GDM1 (cell line): Measurements from ENCODE around the gene GFM2.
"Not testable (repeated sequence)": the region's sequence is repeated elsewhere in the genome, so short reads cannot be mapped to it uniquely, and the experiment has no call there.

Source experiments
- DNase-seq: peaks from one replicate; lab custom pipeline; 2025; lab: John Stamatoyannopoulos, UW

The GFM2 gene

GRCh38 chr5:74693191-74693590 lies 73.7 kb downstream of the GFM2 start:
- DNase-seq, result no peak

GRCh38 chr5:74686962-74687751 lies 79.8 kb downstream of the GFM2 start:
- no peak for DNase-seq

- DNase-seq, result no peak
These were observed 80.8 kb downstream of the GFM2 start for GRCh38 chr5:74685979-74686631.

- peak; percentile 68 for DNase-seq
These were observed 81.7 kb downstream of the GFM2 start, which contains the start of gene HEXB for GRCh38 chr5:74684900-74685851. HEXB (plus strand) TSS chr5:74685233; CDS start chr5:74685261, 28 bp downstream.

- DNase-seq, result no peak
These were observed 87.0 kb downstream of the GFM2 start for GRCh38 chr5:74679966-74680365.

- DNase-seq, result not testable (repeated sequence)
These were observed 87.6 kb downstream of the GFM2 start for GRCh38 chr5:74679300-74679699.

GRCh38 chr5:74678123-74678522 lies 88.8 kb downstream of the GFM2 start:
- not testable (repeated sequence) for DNase-seq

GRCh38 chr5:74676466-74676865 lies 90.5 kb downstream of the GFM2 start:
- DNase-seq, result not testable (repeated sequence)

- DNase-seq, result no peak
These were observed 93.7 kb downstream of the GFM2 start for GRCh38 chr5:74673011-74673790.

GRCh38 chr5:74672215-74672877 lies 94.6 kb downstream of the GFM2 start:
- no peak for DNase-seq
